Measurements from ENCODE around the gene MAGI3. TPM values are rescaled to one million over a fixed set of nuclear protein-coding genes. Genes with fewer than 3 reads are reported as not detected.

MAGI3 gene
- total and polyA plus RNA-seq, 2 donors (not counting 1 experiment from before 2014, with no cell fraction given) = 5.1 to 9.2 TPM

DNA sequence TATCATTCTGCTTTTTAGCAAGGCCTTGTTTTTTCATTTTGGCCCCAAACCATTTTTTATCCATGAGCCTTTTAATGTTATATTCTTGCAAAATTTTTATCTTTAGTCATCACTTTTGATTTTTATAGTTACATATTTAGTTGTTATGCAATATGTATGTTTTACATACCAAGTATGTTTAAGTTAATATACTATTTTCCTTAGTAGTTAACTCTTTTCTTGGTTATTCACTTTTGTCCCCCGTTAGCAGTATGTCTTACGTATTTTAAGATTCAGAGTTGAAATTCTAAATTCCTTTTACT, 44.5 kb downstream of the MAGI3 start:
- H3K9me3 ChIP-seq (ENCODE audit: control insufficient read depth, insufficient read depth, low read depth, low read length) = no peaks in the 10 kb centered on the region
- H3K4me1 ChIP-seq (ENCODE audit: control insufficient read depth, extremely low read depth, insufficient read depth, low read length) = peaks cover 2% of the 10 kb centered on the region
- no peak overlapping the region for H3K27ac ChIP-seq (ENCODE audit: insufficient read depth, low read length)
- TF ChIP-seq EZH2 (IDR thresholded peaks at IDR 0.05; ENCODE audit: low read length, missing control alignments) (no peak), CTCF (conservative IDR thresholded peaks at IDR 0.05 in 1 of 2, IDR thresholded peaks at IDR 0.05 in 1 of 2; ENCODE audit: low read depth in 1 of 2, low read length in 2 of 2) (no peak)
- H3K9ac ChIP-seq (ENCODE audit: insufficient read depth, low read length) = no peak overlapping the region
- H3K27me3 ChIP-seq (ENCODE audit: control insufficient read depth, insufficient read depth, low read length) = no peaks in the 10 kb centered on the region
- DNase-seq (ENCODE audit: low read depth in 2 of 2) = no peak
- H3K79me2 ChIP-seq (ENCODE audit: control insufficient read depth, insufficient read depth, low read length) = no peaks in the 10 kb centered on the region
- H3K4me3 ChIP-seq (replicated peaks in 1 of 4; ENCODE audit: control extremely low read depth in 1 of 4, insufficient read depth in 1 of 4, low read depth in 3 of 4, low read length in 4 of 4) = no peak overlapping the region
- no peak overlapping the region for H2AFZ ChIP-seq (ENCODE audit: low read length)
- no peaks in the 10 kb centered on the region for H3K36me3 ChIP-seq (ENCODE audit: control insufficient read depth, insufficient read depth, low read length)
- no peak overlapping the region for H3K4me2 ChIP-seq (ENCODE audit: extremely low read depth, insufficient read depth, low read length)
- no peaks in the 10 kb centered on the region for H4K20me1 ChIP-seq (ENCODE audit: control insufficient read depth, extremely low read depth, insufficient read depth, low read length)

DNA sequence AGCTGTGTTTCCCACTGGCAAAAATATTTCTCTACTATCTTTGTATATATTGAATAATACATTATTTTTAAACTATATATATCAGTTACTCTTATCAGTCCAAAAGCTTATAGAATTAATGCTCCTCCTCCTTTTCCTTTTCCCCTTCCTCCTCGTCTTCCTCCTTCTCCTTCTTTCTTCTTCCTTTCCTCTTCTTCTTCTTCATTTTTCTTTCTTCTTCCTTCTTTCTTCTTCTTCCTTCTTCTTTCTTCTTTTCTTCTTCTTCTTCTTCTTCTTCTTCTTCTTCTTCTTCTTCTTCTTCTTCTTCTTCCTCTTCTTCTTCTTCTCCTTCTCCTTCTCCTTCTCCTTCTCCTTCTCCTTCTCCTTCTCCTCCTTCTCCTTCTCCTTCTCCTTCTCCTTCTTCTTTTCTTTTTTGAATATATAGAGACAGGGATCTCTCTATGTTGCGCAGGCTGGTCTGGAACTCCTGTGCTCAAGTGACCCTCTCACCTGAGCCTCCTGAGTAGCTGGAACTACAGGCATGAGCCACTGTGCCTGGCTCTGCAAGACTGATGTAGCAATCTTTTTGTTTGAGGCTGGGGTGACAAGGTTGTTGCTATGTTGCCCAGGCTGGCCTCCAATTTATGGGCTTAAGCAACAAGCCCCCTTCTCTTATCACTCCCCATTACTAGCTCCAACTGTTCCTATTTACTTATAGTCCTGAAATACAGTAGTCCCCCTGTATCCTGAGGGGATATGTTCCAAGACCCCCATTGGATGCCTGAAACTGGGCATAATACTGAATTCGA, 47.4 kb downstream of the MAGI3 start:
- H3K9me3 ChIP-seq (ENCODE audit: control insufficient read depth, insufficient read depth, low read depth, low read length) = no peaks in the 10 kb centered on the region
- no peaks in the 10 kb centered on the region for H3K79me2 ChIP-seq (ENCODE audit: control insufficient read depth, insufficient read depth, low read length)
- no peak overlapping the region for H2AFZ ChIP-seq (ENCODE audit: low read length)
- H3K27ac ChIP-seq (ENCODE audit: insufficient read depth, low read length) = no peak overlapping the region
- H3K27me3 ChIP-seq (ENCODE audit: control insufficient read depth, insufficient read depth, low read length) = no peaks in the 10 kb centered on the region
- no peak overlapping the region for H3K4me3 ChIP-seq (replicated peaks in 1 of 4; ENCODE audit: control extremely low read depth in 1 of 4, insufficient read depth in 1 of 4, low read depth in 3 of 4, low read length in 4 of 4)
- peaks cover 2% of the 10 kb centered on the region for H3K4me1 ChIP-seq (ENCODE audit: control insufficient read depth, extremely low read depth, insufficient read depth, low read length)
- no peak for TF ChIP-seq EZH2 (IDR thresholded peaks at IDR 0.05; ENCODE audit: low read length, missing control alignments)
- no peak for TF ChIP-seq CTCF (conservative IDR thresholded peaks at IDR 0.05 in 1 of 2, IDR thresholded peaks at IDR 0.05 in 1 of 2; ENCODE audit: low read depth in 1 of 2, low read length in 2 of 2)
- no peaks in the 10 kb centered on the region for H4K20me1 ChIP-seq (ENCODE audit: control insufficient read depth, extremely low read depth, insufficient read depth, low read length)
- H3K36me3 ChIP-seq (ENCODE audit: control insufficient read depth, insufficient read depth, low read length) = no peaks in the 10 kb centered on the region
- H3K4me2 ChIP-seq (ENCODE audit: extremely low read depth, insufficient read depth, low read length) = no peak overlapping the region
- no peak overlapping the region for H3K9ac ChIP-seq (ENCODE audit: insufficient read depth, low read length)
- DNase-seq (ENCODE audit: low read depth in 2 of 2) = no peak

GRCh38 chr1:113438505-113439276, 48.4 kb downstream of the MAGI3 start:
- no peak overlapping the region for H3K4me2 ChIP-seq (ENCODE audit: extremely low read depth, insufficient read depth, low read length)
- H4K20me1 ChIP-seq (ENCODE audit: control insufficient read depth, extremely low read depth, insufficient read depth, low read length) = no peaks in the 10 kb centered on the region
- no peak overlapping the region for H3K9ac ChIP-seq (ENCODE audit: insufficient read depth, low read length)
- TF ChIP-seq EZH2 (IDR thresholded peaks at IDR 0.05; ENCODE audit: low read length, missing control alignments) (no peak), CTCF (conservative IDR thresholded peaks at IDR 0.05 in 1 of 2, IDR thresholded peaks at IDR 0.05 in 1 of 2; ENCODE audit: low read depth in 1 of 2, low read length in 2 of 2) (no peak)
- no peaks in the 10 kb centered on the region for H3K4me1 ChIP-seq (ENCODE audit: control insufficient read depth, extremely low read depth, insufficient read depth, low read length)
- no peak overlapping the region for H3K27ac ChIP-seq (ENCODE audit: insufficient read depth, low read length)
- no peak for DNase-seq (ENCODE audit: low read depth in 2 of 2)
- H3K36me3 ChIP-seq (ENCODE audit: control insufficient read depth, insufficient read depth, low read length) = no peaks in the 10 kb centered on the region
- no peak overlapping the region for H2AFZ ChIP-seq (ENCODE audit: low read length)
- no peaks in the 10 kb centered on the region for H3K79me2 ChIP-seq (ENCODE audit: control insufficient read depth, insufficient read depth, low read length)
- no peaks in the 10 kb centered on the region for H3K9me3 ChIP-seq (ENCODE audit: control insufficient read depth, insufficient read depth, low read depth, low read length)
- no peaks in the 10 kb centered on the region for H3K27me3 ChIP-seq (ENCODE audit: control insufficient read depth, insufficient read depth, low read length)
- H3K4me3 ChIP-seq (replicated peaks in 1 of 4; ENCODE audit: control extremely low read depth in 1 of 4, insufficient read depth in 1 of 4, low read depth in 3 of 4, low read length in 4 of 4) = no peak overlapping the region
